Forelimb muscle (tissue), 1 donor: ENCODE data around the gene GALNT1. TPM values are rescaled to one million over a fixed set of nuclear protein-coding genes. Genes with fewer than 3 reads are reported as not detected.
"Not testable (repeated sequence)": the region's sequence is repeated elsewhere in the genome, so short reads cannot be mapped to it uniquely, and the experiment has no call there.

Source experiments
- DNase-seq: peaks from one replicate; pipeline ENCODE4 v3.0.0-alpha.2; 2013; ENCODE audit warnings: low read depth
- polyA plus RNA-seq: library from polyadenylated mRNA; unstranded; fragments of 120-200 nt; gene quantifications from one replicate; pipeline ENCODE4 v1.2.1, GENCODE V29; 2013; ENCODE audit not compliant: insufficient read length

The GALNT1 gene
- polyA plus RNA-seq = 86.0 TPM

DNA sequence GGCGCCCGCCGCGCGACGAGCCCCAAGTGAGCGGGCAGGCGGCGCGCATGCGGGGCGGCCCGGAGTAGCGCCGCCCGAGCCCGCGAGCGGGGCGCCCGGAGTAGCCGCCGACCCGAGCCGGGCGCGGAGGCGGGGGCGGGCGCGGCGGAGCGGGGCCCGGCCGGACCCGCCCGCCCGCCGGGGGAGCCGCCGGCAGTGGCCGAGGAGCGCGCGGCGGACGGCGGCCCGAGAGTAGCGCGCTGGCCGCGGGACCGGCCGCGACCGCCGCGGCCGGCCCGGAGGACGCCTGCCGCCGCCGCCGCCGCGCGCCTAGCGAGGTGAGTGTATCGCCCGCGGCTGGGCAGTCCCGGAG lies at the start of gene GALNT1:
GALNT1 (plus strand) TSS at position 195 of the 352 bp plus-strand sequence. CDS start 72,923 bp downstream, outside the sequence.
- DNase-seq = no peak

DNA sequence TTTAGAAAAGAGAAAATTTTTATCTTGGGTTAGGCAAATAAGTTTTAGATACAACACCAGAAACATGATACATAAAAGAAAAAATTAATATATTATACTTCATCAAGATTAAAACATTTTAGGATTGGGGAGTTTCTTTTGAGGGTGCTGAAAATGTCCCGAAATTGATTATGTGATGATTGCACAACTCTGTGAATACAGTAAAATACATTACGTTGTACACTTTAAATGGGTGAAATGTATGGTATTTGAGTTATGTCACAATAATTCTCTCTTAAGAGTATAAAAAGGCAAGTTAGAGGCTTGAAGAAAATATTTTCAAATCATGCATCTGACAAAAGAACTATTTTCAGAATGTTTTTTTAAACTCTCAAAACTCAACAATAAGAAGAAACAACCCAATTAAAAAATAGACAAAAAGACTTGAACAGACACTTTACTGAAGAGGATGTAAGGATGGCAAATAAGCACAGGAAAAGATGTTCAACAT lies 47.6 kb upstream of the GALNT1 start:
- no peak for DNase-seq

DNA sequence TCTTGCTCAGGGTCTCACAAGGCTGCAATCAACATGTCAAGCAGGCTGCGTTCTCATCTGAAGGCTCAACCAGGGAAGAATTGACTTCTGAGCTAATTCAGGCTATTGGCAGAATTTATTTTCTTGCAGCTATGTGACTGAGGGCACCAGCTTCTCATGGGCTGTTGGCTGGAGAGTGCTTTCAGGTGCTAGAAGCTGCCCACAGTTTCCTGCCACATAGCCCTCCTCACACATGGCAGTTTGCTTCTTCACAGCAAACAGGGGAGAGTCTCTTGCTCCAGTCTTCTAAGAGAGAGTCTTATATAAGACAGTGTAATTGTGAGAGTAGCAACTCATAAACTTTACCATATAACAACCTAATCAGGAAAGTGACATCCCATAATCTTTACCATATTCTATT lies 46.2 kb upstream of the GALNT1 start:
- DNase-seq = no peak

DNA sequence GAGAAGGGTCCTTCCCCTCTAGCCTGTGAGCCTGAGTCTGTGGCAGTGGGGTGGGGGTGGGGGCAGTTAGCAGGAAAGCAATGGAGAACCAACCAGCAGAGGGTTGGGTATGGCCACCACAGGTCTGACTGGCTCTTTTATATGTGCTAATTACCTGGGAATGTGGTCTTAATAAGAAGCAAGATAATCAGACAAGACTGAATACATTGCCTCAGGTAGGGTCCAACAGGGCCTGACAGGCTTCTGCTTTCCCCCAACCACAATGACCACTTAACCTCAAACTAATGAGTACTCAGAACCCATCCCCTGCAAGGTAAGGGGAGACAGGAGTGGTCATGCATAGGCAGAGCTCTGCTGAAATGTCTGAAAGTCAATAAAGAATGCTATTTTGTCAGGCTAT lies 39.2 kb upstream of the GALNT1 start:
- DNase-seq = no peak

DNA sequence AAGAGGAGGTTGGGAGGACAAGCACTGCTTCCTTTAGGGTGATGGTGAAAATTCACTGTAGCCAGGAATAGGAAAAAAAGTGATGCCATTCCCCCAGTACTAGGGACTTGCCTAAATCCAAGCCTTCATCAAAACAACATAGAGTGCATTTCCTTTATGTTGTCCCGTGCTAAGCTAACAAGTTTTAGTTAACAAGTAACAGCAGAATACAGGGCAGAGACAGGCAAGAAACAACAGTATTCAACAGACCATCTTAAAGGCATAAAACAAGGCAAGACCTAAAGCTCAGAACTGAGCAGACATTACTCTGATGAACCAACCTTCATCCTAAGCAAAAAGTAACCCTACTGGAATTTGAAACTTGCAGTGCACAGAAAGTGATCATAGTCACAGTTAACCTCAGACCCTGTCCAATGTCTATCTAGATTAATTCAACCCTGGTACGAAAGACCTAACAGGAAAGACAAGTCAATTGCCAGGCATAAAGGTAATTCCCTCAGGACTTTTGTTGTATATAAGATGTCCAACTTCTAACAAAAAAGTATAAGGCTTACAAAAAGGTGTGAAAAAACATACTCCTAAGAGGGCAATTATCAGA lies 34.4 kb upstream of the GALNT1 start:
- DNase-seq = no peak

DNA sequence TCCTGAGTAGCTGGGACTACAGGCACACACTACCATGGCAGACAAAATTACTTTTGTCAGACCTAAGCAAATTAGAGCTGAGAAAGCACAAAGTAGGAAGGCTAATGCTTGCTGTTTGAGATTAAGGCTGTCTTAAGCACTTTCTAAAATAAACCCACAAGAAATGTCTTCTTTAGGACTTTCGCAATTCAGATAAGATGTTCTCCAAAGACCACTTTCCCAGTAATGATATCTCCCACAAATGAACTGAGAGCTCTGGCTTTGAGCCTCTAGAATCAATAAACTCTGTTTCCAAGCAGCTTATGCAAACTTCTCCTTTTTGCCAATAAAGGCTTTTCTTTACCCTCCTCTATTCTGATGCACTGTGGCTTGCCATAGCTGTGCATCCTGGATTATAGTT lies 32.0 kb upstream of the GALNT1 start:
- no peak for DNase-seq

DNA sequence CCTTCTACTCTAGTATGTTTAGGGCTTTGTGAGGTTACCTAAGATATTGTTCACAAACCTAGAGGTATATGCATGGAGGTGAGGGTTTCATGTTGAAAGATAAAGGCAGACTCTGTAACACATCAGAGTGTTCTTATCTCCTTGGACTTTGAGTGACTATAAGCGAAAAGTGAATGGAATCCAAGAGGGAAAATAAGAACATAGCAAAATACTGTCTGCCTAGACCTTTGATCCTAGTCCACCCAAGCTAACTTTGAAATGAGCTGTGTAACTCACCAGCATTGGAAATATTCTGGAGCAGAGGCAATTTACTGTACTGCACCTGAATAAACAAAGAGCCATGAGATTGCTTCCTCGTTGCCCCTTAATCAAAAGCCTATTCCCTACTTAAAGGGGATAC lies 28.2 kb upstream of the GALNT1 start:
- no peak for DNase-seq

DNA sequence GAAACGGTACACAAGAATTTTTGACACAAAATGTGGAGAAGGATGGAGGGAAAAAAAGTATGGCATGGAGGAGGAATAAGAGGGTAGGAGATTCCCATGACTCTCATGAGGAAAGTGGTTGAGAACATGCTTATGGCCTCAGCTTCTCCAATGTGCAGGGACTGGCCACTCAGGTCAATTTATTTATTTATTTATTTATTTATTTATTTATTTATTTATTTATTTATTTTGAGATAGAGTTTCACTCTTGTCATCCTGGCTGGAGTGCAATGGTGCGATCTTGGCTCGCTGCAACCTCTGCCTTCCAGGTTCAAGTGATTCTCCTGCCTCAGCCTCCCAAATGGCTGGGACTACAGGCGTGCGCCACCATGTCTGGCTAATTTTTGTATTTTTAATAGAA lies 26.0 kb upstream of the GALNT1 start:
- not testable (repeated sequence) for DNase-seq

DNA sequence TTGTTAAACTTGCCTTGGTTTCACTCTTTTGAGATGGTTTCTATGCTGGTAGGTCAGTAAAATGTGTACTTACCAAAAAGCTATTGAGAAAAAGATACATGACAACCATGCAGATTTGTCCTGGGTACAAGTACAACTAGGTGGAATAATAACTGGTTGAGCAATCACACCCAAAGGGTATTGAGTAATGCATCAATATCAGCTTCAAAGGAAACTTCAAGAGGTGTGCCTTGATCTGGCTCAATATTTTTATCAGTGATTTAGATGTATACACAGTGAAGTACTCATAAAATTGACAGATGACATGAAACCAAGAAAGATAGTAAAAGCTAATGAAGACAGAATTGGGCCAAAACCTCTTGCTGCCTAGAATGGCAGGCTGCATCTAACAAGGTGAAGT lies 21.7 kb upstream of the GALNT1 start:
- no peak for DNase-seq

DNA sequence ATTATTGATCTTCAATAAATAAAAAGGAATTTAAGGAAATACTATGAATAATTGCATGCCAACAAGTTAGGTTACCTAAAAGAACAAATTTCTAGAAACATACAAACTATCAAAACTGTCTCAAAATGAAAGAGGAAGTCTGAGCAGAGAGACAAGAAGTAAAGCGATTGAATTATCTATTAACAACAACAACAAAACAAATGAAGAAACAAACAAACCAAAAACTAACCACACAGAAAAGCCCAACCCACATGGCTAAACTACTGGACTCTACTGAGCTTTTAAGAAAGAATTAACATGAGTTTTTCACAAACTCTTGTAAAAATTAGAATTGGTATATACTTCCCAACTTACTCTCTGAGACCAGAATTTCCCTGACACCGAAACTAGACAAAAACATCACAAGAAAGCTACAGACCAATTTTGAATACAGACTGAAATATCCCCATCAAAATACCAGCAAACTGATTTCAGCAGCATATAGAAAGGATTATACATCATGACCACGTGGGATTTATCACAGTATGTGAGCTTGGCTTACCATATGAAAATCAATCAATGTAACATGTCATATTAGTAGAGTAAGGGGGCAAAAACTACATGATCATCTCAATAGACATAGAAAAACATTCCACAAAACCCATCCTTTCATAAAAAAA lies 16.6 kb upstream of the GALNT1 start:
- DNase-seq = no peak

DNA sequence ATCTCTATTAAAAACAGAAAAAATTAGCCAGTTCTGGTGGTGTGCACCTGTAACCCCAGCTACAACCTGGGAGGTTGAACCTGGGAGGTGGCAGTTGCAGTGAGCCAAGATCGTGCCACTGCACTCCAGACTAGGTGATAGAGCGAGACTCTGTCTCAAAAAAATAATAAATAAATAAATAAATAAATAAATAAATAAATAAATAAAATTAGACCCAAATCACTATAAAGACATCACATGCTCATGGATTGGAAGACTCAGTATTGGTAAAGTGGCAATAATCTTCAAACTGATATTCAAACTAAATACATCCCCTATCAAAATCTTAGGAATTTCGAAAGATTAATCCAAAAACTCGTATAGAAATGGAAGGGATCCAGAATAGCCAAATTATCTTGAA lies 15.5 kb upstream of the GALNT1 start:
- no peak for DNase-seq

DNA sequence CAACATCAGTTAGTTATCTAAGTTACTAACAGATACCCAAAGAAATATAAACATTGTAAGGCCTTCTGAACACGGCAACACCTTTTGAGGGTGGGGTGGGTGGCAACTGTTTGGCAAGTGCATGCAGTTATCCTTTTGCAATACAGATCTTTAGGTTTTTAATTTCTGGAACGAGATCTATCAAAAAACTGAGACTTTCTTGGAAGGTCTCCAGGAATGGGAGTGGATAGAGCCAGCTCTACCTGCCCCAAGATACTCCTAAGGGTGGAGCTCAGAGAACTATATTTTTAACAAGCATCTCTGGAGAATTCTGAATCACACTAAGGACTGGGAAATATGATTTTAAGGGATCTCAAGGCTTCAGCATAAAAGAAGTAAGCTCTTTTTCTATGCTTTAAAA lies 11.4 kb upstream of the GALNT1 start:
- DNase-seq = no peak

DNA sequence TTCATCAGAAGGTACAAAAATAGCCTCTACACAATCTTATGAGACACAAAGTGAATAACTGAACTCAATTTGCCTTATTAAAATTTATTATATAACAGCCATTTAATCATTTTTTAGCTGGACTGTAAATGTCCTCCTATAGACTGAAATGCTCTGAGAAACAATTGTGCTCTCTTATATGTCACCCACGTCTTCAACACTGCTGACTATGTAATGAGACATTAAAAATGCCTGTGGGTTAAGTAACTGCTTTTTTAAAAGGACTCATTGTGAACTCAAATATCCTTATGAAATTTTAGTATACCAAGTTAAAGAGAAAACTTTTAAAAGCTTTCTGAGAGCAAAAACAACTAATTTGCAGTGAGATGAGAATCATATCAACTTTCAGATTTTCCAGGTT lies 10.4 kb upstream of the GALNT1 start:
- no peak for DNase-seq

DNA sequence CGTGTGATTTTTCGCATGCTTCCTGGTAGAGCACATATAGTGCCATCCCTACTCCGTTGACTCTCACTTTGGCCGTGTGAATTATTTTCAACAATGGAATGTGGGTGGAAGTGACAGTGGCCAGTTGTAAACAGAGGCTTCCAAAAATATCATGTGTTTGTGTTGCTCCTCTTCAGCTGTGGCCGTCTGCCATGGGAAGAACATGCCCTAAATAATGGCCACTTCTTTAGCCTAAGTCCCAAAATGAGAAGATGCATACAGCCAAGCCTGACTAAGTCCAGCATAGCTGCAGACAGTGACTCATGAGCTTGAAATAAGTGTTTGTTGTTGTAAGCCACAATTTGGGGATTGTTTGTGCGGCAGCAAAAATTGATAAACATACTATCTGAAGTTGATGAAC lies 8.9 kb upstream of the GALNT1 start:
- no peak for DNase-seq

DNA sequence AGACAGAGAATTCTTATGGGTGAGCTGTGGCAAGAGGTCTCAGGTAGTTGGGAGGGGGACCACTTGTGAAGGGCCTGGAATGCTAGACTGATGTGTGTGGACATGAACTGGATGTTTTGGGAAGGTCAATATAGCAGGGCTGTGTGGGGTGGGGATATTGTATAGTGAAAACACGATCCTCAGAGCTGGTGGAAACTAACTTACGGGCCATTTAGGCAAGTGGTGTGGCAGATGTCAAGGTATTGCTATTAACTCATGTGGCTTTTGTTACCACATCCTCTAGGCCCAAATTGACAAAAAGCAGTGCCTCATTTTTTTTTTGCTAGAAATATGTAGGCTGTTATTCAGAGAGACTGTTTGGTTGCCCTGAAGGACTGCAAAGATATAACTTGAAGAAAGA lies 8.0 kb upstream of the GALNT1 start:
- DNase-seq = no peak

DNA sequence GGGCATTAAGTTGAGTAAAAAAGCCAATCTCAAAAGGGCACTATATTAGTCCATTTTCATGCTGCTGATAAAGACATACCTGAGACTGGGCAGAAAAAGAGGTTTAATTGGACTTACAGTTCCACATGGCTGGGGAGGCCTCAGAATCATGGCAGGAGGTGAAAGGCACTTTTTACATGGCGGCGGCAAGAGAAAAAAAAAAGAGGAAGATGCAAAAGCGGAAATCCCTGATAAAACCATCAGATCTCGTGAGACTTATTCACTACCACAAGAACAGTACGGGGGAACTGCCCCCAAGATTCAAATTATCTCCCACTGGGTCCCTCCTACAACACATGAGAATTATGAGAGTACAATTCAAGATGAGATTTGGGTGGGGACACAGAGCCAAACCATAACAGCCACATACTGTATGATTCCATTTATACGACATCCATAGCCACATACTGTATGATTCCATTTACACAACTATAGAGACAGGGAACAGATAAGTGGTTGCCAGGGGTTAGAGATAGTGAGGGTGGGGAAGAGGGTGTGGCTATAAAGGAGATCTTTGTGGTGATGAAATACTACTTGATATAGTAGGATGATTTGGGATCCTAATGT lies 5.2 kb upstream of the GALNT1 start:
- not testable (repeated sequence) for DNase-seq

DNA sequence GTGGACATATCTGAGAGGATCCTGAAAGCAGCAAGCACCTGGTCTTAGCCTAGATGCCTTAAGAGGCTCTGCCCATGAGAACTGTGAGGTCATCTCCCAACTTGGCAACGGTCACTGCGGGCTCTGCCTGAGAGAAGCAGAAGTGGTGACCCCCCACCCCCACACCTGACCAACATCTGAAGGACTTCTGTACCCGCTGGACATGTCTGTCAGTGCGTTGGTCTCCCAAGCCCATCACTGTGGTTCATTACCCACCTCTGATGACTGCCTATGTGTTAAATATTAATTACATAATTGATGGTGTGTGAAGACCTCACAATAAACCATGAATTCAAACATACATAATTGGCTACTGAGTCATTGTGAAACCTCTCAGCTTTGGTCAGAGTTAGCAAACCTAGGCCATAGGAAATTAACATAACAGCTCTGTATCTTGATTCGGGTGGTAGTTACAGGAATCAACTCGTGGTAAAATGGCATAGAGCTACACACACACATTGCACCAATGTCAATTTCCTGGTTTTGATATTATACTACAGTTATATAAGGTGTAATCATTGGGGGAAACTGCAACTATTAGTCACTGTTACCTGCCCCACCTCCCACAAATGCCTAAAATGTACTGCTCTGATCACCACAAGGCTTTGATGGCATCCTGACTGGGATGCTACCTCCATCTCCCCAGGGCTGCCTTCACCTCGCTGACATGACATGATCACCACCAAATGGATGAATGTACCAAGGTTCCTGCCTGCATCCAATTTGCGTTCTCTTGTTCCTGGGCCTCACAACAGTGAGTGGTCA lies 4.3 kb upstream of the GALNT1 start:
- DNase-seq = no peak

DNA sequence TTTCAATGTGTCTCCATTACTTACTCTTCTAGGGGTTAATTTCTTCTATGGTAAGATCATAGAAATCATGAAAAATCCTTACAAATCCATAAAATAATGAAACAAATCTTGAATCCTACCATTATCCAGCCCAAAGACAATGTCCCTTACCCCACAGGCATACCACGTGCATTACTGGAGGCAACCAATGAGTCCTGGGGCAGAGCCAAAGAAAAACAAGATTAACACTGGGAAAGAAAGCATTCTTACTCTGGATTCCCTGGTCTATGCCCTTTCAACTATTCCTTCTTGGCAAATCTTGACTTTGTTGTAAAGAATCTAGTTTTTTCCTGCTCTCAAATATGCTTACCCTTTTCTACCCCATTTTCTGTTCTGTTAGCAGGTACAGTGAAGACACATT lies 3.1 kb upstream of the GALNT1 start:
- no peak for DNase-seq

DNA sequence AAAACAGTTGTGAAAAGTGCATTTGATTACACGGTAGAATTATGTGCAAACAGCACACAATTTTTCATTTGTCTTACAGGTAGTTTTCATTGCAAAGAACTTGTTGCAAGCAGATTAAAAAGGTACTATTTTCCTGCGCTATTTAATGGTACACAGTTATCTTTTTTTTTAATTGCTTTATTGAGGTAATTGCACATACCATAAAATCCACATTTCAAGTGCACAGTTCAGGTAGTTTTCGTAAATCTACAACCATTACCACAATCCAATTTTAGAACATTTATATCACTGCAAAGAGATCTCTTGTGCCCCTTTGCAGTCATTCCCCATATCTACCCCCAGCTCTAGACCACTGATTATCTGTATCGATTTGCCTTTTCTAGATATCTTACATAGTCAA lies 2.6 kb upstream of the GALNT1 start:
- no peak for DNase-seq

DNA sequence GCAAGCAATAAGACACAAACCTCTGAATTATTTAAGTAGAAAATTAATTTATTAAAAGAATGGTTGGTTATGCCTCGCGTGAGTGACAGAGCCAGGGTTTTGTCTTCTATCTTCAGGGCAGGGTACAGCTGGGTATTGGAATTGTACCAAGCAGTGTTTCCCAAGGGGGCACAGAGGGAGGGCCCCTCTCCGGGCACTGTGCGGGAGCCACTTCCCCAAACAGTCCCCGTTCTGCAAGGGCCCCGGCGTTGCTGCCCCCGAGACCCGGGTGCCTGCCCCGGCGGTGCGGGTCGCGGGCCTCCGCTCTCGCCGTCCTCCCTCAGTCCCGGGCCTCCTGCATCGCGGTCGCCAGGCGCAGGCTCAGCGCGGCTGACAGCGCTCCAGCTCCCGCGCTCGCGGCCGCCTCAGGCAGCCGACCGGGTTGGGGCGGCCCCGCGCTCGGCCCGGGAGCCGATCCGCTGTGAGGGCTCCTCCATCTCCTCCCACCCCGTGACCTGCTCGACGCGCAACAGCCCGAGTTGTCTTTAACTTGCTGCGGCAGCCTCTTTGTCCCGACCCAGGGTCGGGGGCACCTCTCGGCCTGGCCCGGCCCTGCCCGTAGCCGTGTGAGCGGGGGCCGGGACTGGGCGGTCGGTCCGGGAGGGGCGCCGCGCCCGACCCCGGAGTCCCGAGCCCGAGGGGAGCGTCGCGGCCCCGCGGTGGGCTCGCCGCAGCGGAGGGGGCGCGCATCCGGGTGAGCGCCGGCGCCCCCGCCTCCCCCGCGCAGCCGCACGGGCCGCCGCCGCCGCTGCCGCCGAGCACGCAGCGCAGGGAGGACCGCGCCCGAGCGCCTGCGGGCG lies 620 bp upstream of the GALNT1 start:
- no peak for DNase-seq

DNA sequence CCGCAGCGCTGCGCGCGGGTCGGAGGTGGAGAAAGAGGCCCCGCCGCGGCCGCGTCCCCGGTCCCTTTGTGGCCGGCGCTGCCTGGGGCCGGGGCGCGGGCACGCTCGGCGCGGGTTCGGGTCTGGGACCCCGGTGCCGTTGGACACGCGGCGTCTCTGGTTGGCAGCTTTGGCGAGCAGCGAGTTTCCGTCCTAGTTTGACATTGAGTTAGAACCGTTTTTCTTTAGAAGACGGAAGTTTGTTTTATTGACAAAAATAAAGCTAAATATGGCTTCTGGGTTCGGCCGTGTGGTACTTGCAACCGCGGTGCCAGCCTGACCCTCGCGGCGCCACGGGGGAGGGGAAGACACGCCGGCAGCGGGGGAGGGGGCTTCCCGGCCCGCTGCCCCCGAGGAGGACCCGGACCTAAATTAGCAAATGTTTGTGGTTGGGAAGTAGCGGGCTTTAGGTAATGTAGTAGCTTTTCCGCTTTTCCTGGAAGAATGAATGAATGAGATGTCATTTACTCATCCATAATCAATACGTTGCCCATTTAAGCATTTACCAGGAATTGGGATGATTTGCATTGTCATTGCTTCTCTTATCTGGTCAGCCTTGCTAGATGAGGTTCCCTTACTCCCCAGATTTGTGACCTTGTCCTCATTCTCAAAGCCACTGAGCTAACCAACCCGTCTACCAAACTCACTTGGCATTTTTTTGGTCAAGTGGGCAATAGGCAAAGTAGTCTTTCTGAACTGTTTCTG lies 530 bp downstream of the GALNT1 start:
- no peak for DNase-seq
